Cardiac septum (tissue), 1 donor: ENCODE data around the gene MRPL28. TPM values are rescaled to one million over a fixed set of nuclear protein-coding genes. Genes with fewer than 3 reads are reported as not detected.
A peak's percentile ranks its signal among the peaks of the same experiment; 100 is the strongest.
"Not testable (repeated sequence)": the region's sequence is repeated elsewhere in the genome, so short reads cannot be mapped to it uniquely, and the experiment has no call there.

Experiments
- DNase-seq: peaks from one replicate; pipeline ENCODE4 v3.0.0-alpha.2; 2020; ENCODE audit warnings: low spot score
- intact Hi-C: fragments of 100-400 bp; cut with DNase I; formaldehyde crosslinking; loops from one replicate; pipeline ENCODE4 v1.14.0; 2022
- total RNA-seq: library from RNA; stranded (reverse); fragmentation: NEBNext Ultra II Directional; extraction: Animal tissue kit (Norgen Biotek cat#: 25700); gene quantifications from one replicate; pipeline ENCODE4 v1.2.1, GENCODE V29; 2021
- donor health status: DM: no; HTN: no; CAD: no.

The MRPL28 gene
- total RNA-seq, 1 donor from 2014 or later = 60.1 TPM

- DNase-seq = no peak
- intact Hi-C loops = no loop called here
Measured at GRCh38 chr16:363110-363765, 7.1 kb downstream of the MRPL28 start.

GRCh38 chr16:362702-362999 is 7.7 kb downstream of the MRPL28 start:
- DNase-seq = not testable (repeated sequence)
- intact Hi-C loops = loop anchor here (1.0 kb wide), 1 partner anchor 255 kb away; no protein-coding TSS in a partner anchor

- intact Hi-C loops = loop anchor here (1.0 kb wide), 1 partner anchor 255 kb away; no protein-coding TSS in a partner anchor
- peak; percentile 90 for DNase-seq
Measured at GRCh38 chr16:361872-362701, 8.3 kb downstream of the MRPL28 start.

- DNase-seq = no peak
Measured at GRCh38 chr16:361341-361871, 8.9 kb downstream of the MRPL28 start.

GRCh38 chr16:360698-361336 is 9.5 kb downstream of the MRPL28 start:
- intact Hi-C loops = no loop called here
- DNase-seq = no peak

More at GRCh38 chr16:361341-361871, 8.9 kb downstream of the MRPL28 start:
- intact Hi-C loops = no loop called here

GRCh38 chr16:359871-360697 is 10.3 kb downstream of the MRPL28 start:
- no peak for DNase-seq
- intact Hi-C loops = no loop called here

- intact Hi-C loops = no loop called here
- DNase-seq = no peak
Measured at GRCh38 chr16:359067-359763, 11.1 kb downstream of the MRPL28 start.

GRCh38 chr16:356741-357140 is 13.6 kb downstream of the MRPL28 start:
- intact Hi-C loops = no loop called here
- DNase-seq = no peak

GRCh38 chr16:354971-355461 is 15.3 kb downstream of the MRPL28 start:
- no peak for DNase-seq
- intact Hi-C loops = no loop called here

GRCh38 chr16:354291-354881 is 16.0 kb downstream of the MRPL28 start:
- no peak for DNase-seq
- intact Hi-C loops = no loop called here

- DNase-seq = no peak
- intact Hi-C loops = loop anchor here (2.0 kb wide), 1 partner anchor 125 kb away; the partner anchor contains the start of gene LUC7L
Measured at GRCh38 chr16:353404-354290, 16.7 kb downstream of the MRPL28 start.

GRCh38 chr16:352547-353403 is 17.6 kb downstream of the MRPL28 start, which contains the start of gene AXIN1:
Gene AXIN1 (minus strand): TSS chr16:352723. CDS start chr16:347025, 5,698 bp downstream.
- intact Hi-C loops = loop anchor here (2.0 kb wide), 1 partner anchor 124 kb away; the partner anchor contains the start of gene LUC7L
- peak; percentile 99 for DNase-seq

GRCh38 chr16:351804-352520 is 18.4 kb downstream of the MRPL28 start:
- intact Hi-C loops = loop anchor here (2.0 kb wide), 1 partner anchor 123 kb away; the partner anchor contains the start of gene LUC7L
- no peak for DNase-seq

GRCh38 chr16:350203-350602 is 20.1 kb downstream of the MRPL28 start:
- intact Hi-C loops = no loop called here
- DNase-seq = no peak

GRCh38 chr16:349211-349610 is 21.1 kb downstream of the MRPL28 start:
- DNase-seq = no peak
- intact Hi-C loops = no loop called here
